NCI-H460 (cell line): Measurements from ENCODE around the gene ADAMTS17. TPM values are rescaled to one million over a fixed set of nuclear protein-coding genes. Genes with fewer than 3 reads are reported as not detected.

Experiments used
- DNase-seq: peaks from one replicate; pipeline ENCODE4 v3.0.0-alpha.2; 2016; ENCODE audit warnings: low read depth; ENCODE audit errors: extremely low read depth
- total RNA-seq: library from RNA; depleted of rRNA; stranded (reverse); fragments of >200 nt; shearing (Covaris generic); gene quantifications from 2 replicates; pipeline ENCODE4 v1.2.3, GENCODE V29; 2014

ADAMTS17 gene
- total RNA-seq, 1 experiment from 2014 or later = 0.15 TPM

- no peak for DNase-seq
Measured at GRCh38 chr15:100152463-100152862, 189.3 kb downstream of the ADAMTS17 start.

- DNase-seq = no peak
Measured at GRCh38 chr15:100150906-100151305, 190.9 kb downstream of the ADAMTS17 start.

- no peak for DNase-seq
Measured at GRCh38 chr15:100147828-100148227, 193.9 kb downstream of the ADAMTS17 start.

- DNase-seq = no peak
Measured at GRCh38 chr15:100143378-100143777, 198.4 kb downstream of the ADAMTS17 start.

GRCh38 chr15:100141311-100142001 lies 200.3 kb downstream of the ADAMTS17 start:
- DNase-seq = no peak

GRCh38 chr15:100140527-100141308 lies 201.1 kb downstream of the ADAMTS17 start:
- no peak for DNase-seq

- no peak for DNase-seq
Measured at GRCh38 chr15:100134586-100134985, 207.2 kb downstream of the ADAMTS17 start.

GRCh38 chr15:100134089-100134583 lies 207.6 kb downstream of the ADAMTS17 start:
- no peak for DNase-seq

- no peak for DNase-seq
Measured at GRCh38 chr15:100133001-100133400, 208.8 kb downstream of the ADAMTS17 start.

- DNase-seq = no peak
Measured at GRCh38 chr15:100132309-100132708, 209.5 kb downstream of the ADAMTS17 start.

GRCh38 chr15:100131321-100132224 lies 210.2 kb downstream of the ADAMTS17 start:
- DNase-seq = no peak

- no peak for DNase-seq
Measured at GRCh38 chr15:100129677-100130076, 212.1 kb downstream of the ADAMTS17 start.

- DNase-seq = no peak
Measured at GRCh38 chr15:100125401-100126191, 216.2 kb downstream of the ADAMTS17 start.

GRCh38 chr15:100124936-100125335 lies 216.8 kb downstream of the ADAMTS17 start:
- DNase-seq = no peak

- DNase-seq = no peak
Measured at GRCh38 chr15:100124361-100124760, 217.4 kb downstream of the ADAMTS17 start.

GRCh38 chr15:100123611-100124010 lies 218.2 kb downstream of the ADAMTS17 start:
- DNase-seq = no peak

- DNase-seq = no peak
Measured at GRCh38 chr15:100121285-100121684, 220.5 kb downstream of the ADAMTS17 start.

GRCh38 chr15:100120111-100120510 lies 221.7 kb downstream of the ADAMTS17 start:
- DNase-seq = no peak

GRCh38 chr15:100118546-100118945 lies 223.2 kb downstream of the ADAMTS17 start:
- DNase-seq = no peak
